NK-92 treated with Interleukin-12 subunit alpha and Interleukin-12 subunit beta, amount 100 ng/mL, for 24 hours (cell line): ENCODE data around the gene PRM3.

Experiments
- DNase-seq: peaks from one replicate; lab custom pipeline; 2025; lab: John Stamatoyannopoulos, UW

PRM3 gene

GRCh38 chr16:11272921-11273720 is at the start of gene PRM3:
TSS of gene PRM3 (minus strand) at chr16:11273629. CDS start at chr16:11273595, 34 bp downstream.
- DNase-seq: no peak

- DNase-seq: no peak
Measured at GRCh38 chr16:11322823-11323222, 49.4 kb upstream of the PRM3 start.

GRCh38 chr16:11321662-11322061 is 48.2 kb upstream of the PRM3 start:
- no peak for DNase-seq

- DNase-seq: no peak
Measured at GRCh38 chr16:11320170-11320569, 46.7 kb upstream of the PRM3 start.

- DNase-seq: no peak
Measured at GRCh38 chr16:11319529-11320146, 46.2 kb upstream of the PRM3 start.

GRCh38 chr16:11318817-11319216 is 45.4 kb upstream of the PRM3 start:
- no peak for DNase-seq

- DNase-seq: no peak
Measured at GRCh38 chr16:11316331-11317015, 43.0 kb upstream of the PRM3 start.

- no peak for DNase-seq
Measured at GRCh38 chr16:11315510-11315909, 42.1 kb upstream of the PRM3 start.

GRCh38 chr16:11314309-11314894 is 41.0 kb upstream of the PRM3 start:
- no peak for DNase-seq

GRCh38 chr16:11313493-11314308 is 40.3 kb upstream of the PRM3 start:
- peak; percentile 2 for DNase-seq

GRCh38 chr16:11312718-11313492 is 39.5 kb upstream of the PRM3 start:
- peak; percentile 8 for DNase-seq

GRCh38 chr16:11310997-11311561 is 37.6 kb upstream of the PRM3 start:
- no peak for DNase-seq

GRCh38 chr16:11310634-11310977 is 37.2 kb upstream of the PRM3 start:
- no peak for DNase-seq

GRCh38 chr16:11309895-11310633 is 36.6 kb upstream of the PRM3 start:
- no peak for DNase-seq

GRCh38 chr16:11308493-11309283 is 35.3 kb upstream of the PRM3 start:
- no peak for DNase-seq

- DNase-seq: no peak
Measured at GRCh38 chr16:11307639-11308492, 34.4 kb upstream of the PRM3 start.

GRCh38 chr16:11306997-11307638 is 33.7 kb upstream of the PRM3 start:
- DNase-seq: no peak

GRCh38 chr16:11306381-11306780 is 33.0 kb upstream of the PRM3 start:
- DNase-seq: no peak
